IMR-90 (cell line): Measurements from ENCODE around the gene CLMP. TPM values are rescaled to one million over a fixed set of nuclear protein-coding genes. Genes with fewer than 3 reads are reported as not detected.

Source experiments
- ATAC-seq: fragments of 200-7000 bp; cut with Tn5 transposase; 2 replicates; pipeline ENCODE4 v1.9.1; 2020; ENCODE audit warnings: low read depth, mild to moderate bottlenecking, moderate library complexity
- BruUV-seq: library from RNA; stranded (reverse); fragments of 400-500 nt; replicated peaks from 2 replicates; lab custom pipeline; 2021; lab: Mats Ljungman, UMichigan
- CTCF ChIA-PET: fragments of 300-600 bp; formaldehyde crosslinking; extraction: SDS; loops from one replicate; lab custom pipeline; 2021; ENCODE audit warnings: antibody characterized with exemption; lab: Yijun Ruan, JAX
- POLR2A ChIA-PET: fragments of 300-600 bp; sonication (Branson Sonifier 250); formaldehyde crosslinking; loops from one replicate; lab custom pipeline; 2022; ENCODE audit warnings: antibody characterized with exemption; ENCODE audit not compliant: unreplicated experiment; lab: Charles Lee
- DNase-seq: peaks from one replicate; pipeline ENCODE4 v3.0.0; 2013
- H2AFZ ChIP-seq: replicated peaks from 2 replicates; pipeline ENCODE3; 2013; ENCODE audit warnings: low read length, mild to moderate bottlenecking; ENCODE audit not compliant: poor library complexity
- H2AK5ac ChIP-seq: 2 replicates; pipeline ENCODE4 v1.6.1; 2013; ENCODE audit warnings: low read depth, low read length, inconsistent platforms
- H2AK9ac ChIP-seq: replicated peaks from 2 replicates; pipeline ENCODE3; 2013; ENCODE audit warnings: mild to moderate bottlenecking, low read depth, low read length, moderate library complexity; ENCODE audit not compliant: poor library complexity
- H2BK120ac ChIP-seq: 2 replicates; pipeline ENCODE4 v1.6.1; 2013; ENCODE audit warnings: low read depth, low read length, inconsistent platforms
- H2BK15ac ChIP-seq: 3 replicates; pipeline ENCODE4 v1.6.1; 2013; ENCODE audit warnings: low read depth, low read length, inconsistent platforms
- H2BK20ac ChIP-seq: 2 replicates; pipeline ENCODE4 v1.6.1; 2013; ENCODE audit warnings: low read depth, mild to moderate bottlenecking, inconsistent platforms, low read length, moderate library complexity
- H2BK5ac ChIP-seq: 2 replicates; pipeline ENCODE4 v1.6.1; 2013; ENCODE audit warnings: mild to moderate bottlenecking, low read depth, low read length, inconsistent platforms; ENCODE audit not compliant: poor library complexity, severe bottlenecking
- H3K14ac ChIP-seq: replicated peaks from 2 replicates; pipeline ENCODE4 v1.6.1; 2013; ENCODE audit warnings: low read depth, low read length, inconsistent platforms
- H3K18ac ChIP-seq: 2 replicates; pipeline ENCODE4 v1.6.1; 2013; ENCODE audit warnings: low read depth, low read length, control low read depth
- H3K23ac ChIP-seq: 2 replicates; pipeline ENCODE4 v1.6.1; 2013; ENCODE audit warnings: low read depth, low read length, inconsistent platforms
- H3K27ac ChIP-seq: 2 replicates; pipeline ENCODE4 v1.5.1; 2013; ENCODE audit warnings: mild to moderate bottlenecking, control low read depth, low read length; ENCODE audit not compliant: insufficient read depth
- H3K27me3 ChIP-seq: 2 replicates; pipeline ENCODE4 v1.6.1; 2013; ENCODE audit warnings: low read length; ENCODE audit not compliant: control insufficient read depth, insufficient read depth
- H3K36me3 ChIP-seq: 2 replicates; pipeline ENCODE4 v1.6.1; 2013; ENCODE audit warnings: low read length, mixed read lengths; ENCODE audit not compliant: control insufficient read depth, insufficient read depth
- H3K4ac ChIP-seq: 2 replicates; pipeline ENCODE4 v1.6.1; 2013; ENCODE audit warnings: low read depth, low read length, inconsistent platforms
- H3K4me1 ChIP-seq: 2 replicates; pipeline ENCODE4 v1.6.1; 2013; ENCODE audit warnings: low read length, mixed read lengths; ENCODE audit not compliant: control insufficient read depth, insufficient read depth
- H3K4me2 ChIP-seq: 2 replicates; pipeline ENCODE4 v1.6.1; 2013; ENCODE audit warnings: low read depth, mild to moderate bottlenecking, control low read depth, low read length, moderate library complexity
- H3K4me3 ChIP-seq: 2 replicates; pipeline ENCODE4 v1.5.1; 2013; ENCODE audit warnings: low read depth, mild to moderate bottlenecking, control low read depth, low read length, moderate library complexity; ENCODE audit not compliant: insufficient read depth
- H3K56ac ChIP-seq: 2 replicates; pipeline ENCODE4 v1.6.1; 2013; ENCODE audit warnings: low read length, inconsistent platforms; ENCODE audit not compliant: insufficient read depth; ENCODE audit errors: extremely low read depth
- H3K79me1 ChIP-seq, 2 experiments: 2 replicates each; pipeline ENCODE4 v1.6.1; 2013; ENCODE audit warnings: low read length in 2 of 2, inconsistent platforms in 1 of 2, low read depth in 1 of 2
- H3K9ac ChIP-seq: 2 replicates; pipeline ENCODE4 v1.6.1; 2013; ENCODE audit warnings: low read depth, low read length, control low read depth
- H3K9me1 ChIP-seq: 2 replicates; pipeline ENCODE4 v1.6.1; 2013; ENCODE audit warnings: low read length, inconsistent platforms; ENCODE audit not compliant: insufficient read depth
- H3K9me3 ChIP-seq: 2 replicates; pipeline ENCODE4 v1.6.1; 2013; ENCODE audit warnings: low read length; ENCODE audit not compliant: control insufficient read depth, insufficient read depth
- H4K20me1 ChIP-seq: 2 replicates; pipeline ENCODE4 v1.6.1; 2013; ENCODE audit warnings: low read length, inconsistent platforms; ENCODE audit not compliant: insufficient read depth
- H4K5ac ChIP-seq: 2 replicates; pipeline ENCODE4 v1.6.1; 2013; ENCODE audit warnings: mild to moderate bottlenecking, low read depth, low read length, control low read depth
- H4K8ac ChIP-seq, 2 experiments: 2 replicates each; pipeline ENCODE4 v1.6.1; 2013; ENCODE audit warnings: low read depth in 2 of 2, low read length in 2 of 2, control low read depth in 1 of 2, inconsistent platforms in 1 of 2
- H4K91ac ChIP-seq: 2 replicates; pipeline ENCODE4 v1.6.1; 2013; ENCODE audit warnings: low read depth, low read length, inconsistent platforms; ENCODE audit not compliant: insufficient read depth
- CEBPB ChIP-seq: IDR thresholded peaks from 2 replicates; pipeline ENCODE4 v1.6.1; 2012; ENCODE audit warnings: low read depth, low read length, improper control_type of control experiment
- WGBS, 2 experiments: methylation state at CpG; one replicate each; pipeline versions ENCODE4 v1.1.5 to v1.1.7; 2013; ENCODE audit warnings: missing lambda C conversion rate in 2 of 2; ENCODE audit not compliant: insufficient read length in 1 of 2; ENCODE audit errors: extremely low coverage in 2 of 2; 5-methylcytosine and 5-hydroxymethylcytosine counted together
- dilution Hi-C: fragments of 300-500 bp; cut with HindIII; formaldehyde crosslinking; loops from one replicate; pipeline ENCODE4 v1.14.3; 2018; ENCODE audit warnings: low sequenced_read_pairs; ENCODE audit not compliant: unreplicated experiment
- in situ Hi-C: fragments of 300-500 bp; cut with MboI; formaldehyde crosslinking; loops from 3 replicates; pipeline ENCODE4 v1.14.3; 2019; ENCODE audit warnings: low sequenced_read_pairs, inconsistent platforms, mixed read lengths
- intact Hi-C: fragments of 100-400 bp; cut with micrococcal nuclease; formaldehyde crosslinking; loops from 2 replicates; pipeline ENCODE4 v1.10.0; 2022
- polyA plus RNA-seq, 3 experiments: library from polyadenylated mRNA; depleted of rRNA; stranded (reverse); fragments of >200 nt; gene quantifications; 2 replicates each; pipeline ENCODE4 v1.2.3, GENCODE V29; 2012; ENCODE audit warnings: low replicate concordance in 1 of 3
- total RNA-seq: library from RNA; depleted of rRNA; stranded (reverse); fragments of >200 nt; gene quantifications from 2 replicates; pipeline ENCODE4 v1.2.3, GENCODE V29; 2012

Gene CLMP
- total and polyA plus RNA-seq, 2 of the 4 experiments (the other 2 are of a cell fraction): 54.7 to 95.7 TPM

- ChIA-PET CTCF (no interaction called here), POLR2A (no interaction called here)
- Histone ChIP-seq H3K9me1 (0 out of 2 replicates have a peak, but pooled peaks cover 3% of the 10 kb centered on the region), H3K23ac (no peak overlapping the region), H2BK15ac (no peak overlapping the region), H2AK9ac (no peak overlapping the region), H2AFZ (no peak overlapping the region), H3K56ac (no peak overlapping the region), H4K91ac (no peak overlapping the region), H3K4me2 (no peak overlapping the region), H3K27ac (no peak overlapping the region), H3K18ac (no peak overlapping the region), H3K79me1 (peaks cover 17% of the 10 kb centered on the region in 2 experiments), H2AK5ac (no peak overlapping the region), H3K4me1 (no peaks in the 10 kb centered on the region), H2BK5ac (no peak overlapping the region), H3K9ac (no peak overlapping the region), H4K20me1 (no peaks in the 10 kb centered on the region), H3K4me3 (no peak overlapping the region), H3K36me3 (peaks cover 51% of the 10 kb centered on the region), H3K27me3 (no peaks in the 10 kb centered on the region), H3K14ac (no peak overlapping the region), H4K8ac (no peak overlapping the region), H2BK20ac (no peak overlapping the region), H3K4ac (no peak overlapping the region), H2BK120ac (no peak overlapping the region), H4K5ac (no peak overlapping the region), H3K9me3 (no peaks in the 10 kb centered on the region)
- TF ChIP-seq CEBPB: no peak
- ATAC-seq: no peak
- in situ Hi-C loops (no loop called here), intact Hi-C loops (no loop called here), dilution Hi-C loops (no loop called here)
- WGBS, 2 experiments: no CpG with 5 or more reads among the region's 2 CpGs
- no TSS peak for BruUV-seq
- DNase-seq: no peak
Observed at GRCh38 chr11:123072332-123072761, 122.7 kb downstream of the CLMP start.
